ENCODE results near the gene ITGB6.

DNA sequence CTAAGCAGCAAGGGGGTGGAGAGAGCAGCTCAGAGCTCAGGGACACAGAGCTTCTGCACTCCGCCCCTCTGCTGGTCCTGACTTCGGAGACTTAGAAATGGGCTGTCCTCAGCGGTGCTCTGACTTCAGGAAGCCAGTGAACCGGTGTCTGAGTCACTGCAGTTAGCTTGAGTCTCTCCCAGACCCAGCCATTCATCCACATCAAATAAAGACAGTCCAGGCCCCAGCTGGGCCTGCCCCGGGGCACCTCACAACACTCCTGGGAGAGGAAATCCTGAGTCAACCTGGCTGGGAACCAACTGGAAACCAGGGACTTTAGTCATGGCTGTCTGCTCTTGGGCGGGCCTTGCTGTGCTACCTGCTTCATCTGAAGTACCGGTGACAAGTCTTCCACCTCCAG is 5.4 kb upstream of the ITGB6 start:
- TF ChIP-seq, protein P1, sequence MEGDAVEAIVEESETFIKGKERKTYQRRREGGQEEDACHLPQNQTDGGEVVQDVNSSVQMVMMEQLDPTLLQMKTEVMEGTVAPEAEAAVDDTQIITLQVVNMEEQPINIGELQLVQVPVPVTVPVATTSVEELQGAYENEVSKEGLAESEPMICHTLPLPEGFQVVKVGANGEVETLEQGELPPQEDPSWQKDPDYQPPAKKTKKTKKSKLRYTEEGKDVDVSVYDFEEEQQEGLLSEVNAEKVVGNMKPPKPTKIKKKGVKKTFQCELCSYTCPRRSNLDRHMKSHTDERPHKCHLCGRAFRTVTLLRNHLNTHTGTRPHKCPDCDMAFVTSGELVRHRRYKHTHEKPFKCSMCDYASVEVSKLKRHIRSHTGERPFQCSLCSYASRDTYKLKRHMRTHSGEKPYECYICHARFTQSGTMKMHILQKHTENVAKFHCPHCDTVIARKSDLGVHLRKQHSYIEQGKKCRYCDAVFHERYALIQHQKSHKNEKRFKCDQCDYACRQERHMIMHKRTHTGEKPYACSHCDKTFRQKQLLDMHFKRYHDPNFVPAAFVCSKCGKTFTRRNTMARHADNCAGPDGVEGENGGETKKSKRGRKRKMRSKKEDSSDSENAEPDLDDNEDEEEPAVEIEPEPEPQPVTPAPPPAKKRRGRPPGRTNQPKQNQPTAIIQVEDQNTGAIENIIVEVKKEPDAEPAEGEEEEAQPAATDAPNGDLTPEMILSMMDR (conservative IDR thresholded peaks at IDR 0.05): no peak
- no peak for TF ChIP-seq ZFX (IDR thresholded peaks at IDR 0.05)

Measured in C4-2B (cell line).